Measurements from ENCODE around the gene OSBPL8. TPM values are rescaled to one million over a fixed set of nuclear protein-coding genes. Genes with fewer than 3 reads are reported as not detected.
A peak's percentile ranks its signal among the peaks of the same experiment; 100 is the strongest.

OSBPL8 gene
- total and polyA plus RNA-seq, 2 experiments from 2014 or later = 78.0 to 124 TPM

GRCh38 chr12:76348079-76348901 lies 211.3 kb downstream of the OSBPL8 start, which contains the start of gene BBS10:
Gene BBS10 (minus strand): TSS chr12:76348415. CDS start chr12:76348358, 57 bp downstream.
- Histone ChIP-seq H2AFZ (peak within 1 kb of the TSS; percentile 95), H3K27me3 (ENCODE audit: insufficient read depth) (no peaks in the 10 kb centered on the region), H3K4me2 (peak within 1 kb of the TSS; percentile 80), H3F3A (replicated peaks; ENCODE audit: low read depth) (no peaks in the 10 kb centered on the region; the same call in 1 of the 2 replicates), H3K9me2 (ENCODE audit: insufficient read depth) (no peaks in the 10 kb centered on the region), H3K36me3 (ENCODE audit: insufficient read depth) (no peaks in the 10 kb centered on the region), H3K27ac (ENCODE audit: low read depth) (peak within 1 kb of the TSS; percentile 95), H4K20me1 (replicated peaks; ENCODE audit: insufficient read depth) (no peaks in the 10 kb centered on the region), H3K79me2 (replicated peaks; ENCODE audit: insufficient read depth) (peaks cover 26% of the 10 kb centered on the region), H3K4me1 (ENCODE audit: insufficient read depth) (peaks cover 14% of the 10 kb centered on the region), H3K4me3 (peak within 1 kb of the TSS; percentile 79)
- peak within 1 kb of the TSS; percentile 96 for H3K4me3 Mint-ChIP-seq
- peak; percentile 98 for ATAC-seq
- H3K4me1 Mint-ChIP-seq = peaks cover 12% of the 10 kb centered on the region; the same call in 2 of the 3 replicates
- peaks cover 8% of the 10 kb centered on the region for H3K27me3 Mint-ChIP-seq (ENCODE audit: insufficient read depth, low read depth, poor library complexity)
- no peaks in the 10 kb centered on the region for H3K36me3 Mint-ChIP-seq (ENCODE audit: low read depth)
- peak; percentile 96 for DNase-seq (ENCODE audit: low spot score)
- H3K9me3 Mint-ChIP-seq = no peaks in the 10 kb centered on the region
- TF ChIP-seq, protein P1, sequence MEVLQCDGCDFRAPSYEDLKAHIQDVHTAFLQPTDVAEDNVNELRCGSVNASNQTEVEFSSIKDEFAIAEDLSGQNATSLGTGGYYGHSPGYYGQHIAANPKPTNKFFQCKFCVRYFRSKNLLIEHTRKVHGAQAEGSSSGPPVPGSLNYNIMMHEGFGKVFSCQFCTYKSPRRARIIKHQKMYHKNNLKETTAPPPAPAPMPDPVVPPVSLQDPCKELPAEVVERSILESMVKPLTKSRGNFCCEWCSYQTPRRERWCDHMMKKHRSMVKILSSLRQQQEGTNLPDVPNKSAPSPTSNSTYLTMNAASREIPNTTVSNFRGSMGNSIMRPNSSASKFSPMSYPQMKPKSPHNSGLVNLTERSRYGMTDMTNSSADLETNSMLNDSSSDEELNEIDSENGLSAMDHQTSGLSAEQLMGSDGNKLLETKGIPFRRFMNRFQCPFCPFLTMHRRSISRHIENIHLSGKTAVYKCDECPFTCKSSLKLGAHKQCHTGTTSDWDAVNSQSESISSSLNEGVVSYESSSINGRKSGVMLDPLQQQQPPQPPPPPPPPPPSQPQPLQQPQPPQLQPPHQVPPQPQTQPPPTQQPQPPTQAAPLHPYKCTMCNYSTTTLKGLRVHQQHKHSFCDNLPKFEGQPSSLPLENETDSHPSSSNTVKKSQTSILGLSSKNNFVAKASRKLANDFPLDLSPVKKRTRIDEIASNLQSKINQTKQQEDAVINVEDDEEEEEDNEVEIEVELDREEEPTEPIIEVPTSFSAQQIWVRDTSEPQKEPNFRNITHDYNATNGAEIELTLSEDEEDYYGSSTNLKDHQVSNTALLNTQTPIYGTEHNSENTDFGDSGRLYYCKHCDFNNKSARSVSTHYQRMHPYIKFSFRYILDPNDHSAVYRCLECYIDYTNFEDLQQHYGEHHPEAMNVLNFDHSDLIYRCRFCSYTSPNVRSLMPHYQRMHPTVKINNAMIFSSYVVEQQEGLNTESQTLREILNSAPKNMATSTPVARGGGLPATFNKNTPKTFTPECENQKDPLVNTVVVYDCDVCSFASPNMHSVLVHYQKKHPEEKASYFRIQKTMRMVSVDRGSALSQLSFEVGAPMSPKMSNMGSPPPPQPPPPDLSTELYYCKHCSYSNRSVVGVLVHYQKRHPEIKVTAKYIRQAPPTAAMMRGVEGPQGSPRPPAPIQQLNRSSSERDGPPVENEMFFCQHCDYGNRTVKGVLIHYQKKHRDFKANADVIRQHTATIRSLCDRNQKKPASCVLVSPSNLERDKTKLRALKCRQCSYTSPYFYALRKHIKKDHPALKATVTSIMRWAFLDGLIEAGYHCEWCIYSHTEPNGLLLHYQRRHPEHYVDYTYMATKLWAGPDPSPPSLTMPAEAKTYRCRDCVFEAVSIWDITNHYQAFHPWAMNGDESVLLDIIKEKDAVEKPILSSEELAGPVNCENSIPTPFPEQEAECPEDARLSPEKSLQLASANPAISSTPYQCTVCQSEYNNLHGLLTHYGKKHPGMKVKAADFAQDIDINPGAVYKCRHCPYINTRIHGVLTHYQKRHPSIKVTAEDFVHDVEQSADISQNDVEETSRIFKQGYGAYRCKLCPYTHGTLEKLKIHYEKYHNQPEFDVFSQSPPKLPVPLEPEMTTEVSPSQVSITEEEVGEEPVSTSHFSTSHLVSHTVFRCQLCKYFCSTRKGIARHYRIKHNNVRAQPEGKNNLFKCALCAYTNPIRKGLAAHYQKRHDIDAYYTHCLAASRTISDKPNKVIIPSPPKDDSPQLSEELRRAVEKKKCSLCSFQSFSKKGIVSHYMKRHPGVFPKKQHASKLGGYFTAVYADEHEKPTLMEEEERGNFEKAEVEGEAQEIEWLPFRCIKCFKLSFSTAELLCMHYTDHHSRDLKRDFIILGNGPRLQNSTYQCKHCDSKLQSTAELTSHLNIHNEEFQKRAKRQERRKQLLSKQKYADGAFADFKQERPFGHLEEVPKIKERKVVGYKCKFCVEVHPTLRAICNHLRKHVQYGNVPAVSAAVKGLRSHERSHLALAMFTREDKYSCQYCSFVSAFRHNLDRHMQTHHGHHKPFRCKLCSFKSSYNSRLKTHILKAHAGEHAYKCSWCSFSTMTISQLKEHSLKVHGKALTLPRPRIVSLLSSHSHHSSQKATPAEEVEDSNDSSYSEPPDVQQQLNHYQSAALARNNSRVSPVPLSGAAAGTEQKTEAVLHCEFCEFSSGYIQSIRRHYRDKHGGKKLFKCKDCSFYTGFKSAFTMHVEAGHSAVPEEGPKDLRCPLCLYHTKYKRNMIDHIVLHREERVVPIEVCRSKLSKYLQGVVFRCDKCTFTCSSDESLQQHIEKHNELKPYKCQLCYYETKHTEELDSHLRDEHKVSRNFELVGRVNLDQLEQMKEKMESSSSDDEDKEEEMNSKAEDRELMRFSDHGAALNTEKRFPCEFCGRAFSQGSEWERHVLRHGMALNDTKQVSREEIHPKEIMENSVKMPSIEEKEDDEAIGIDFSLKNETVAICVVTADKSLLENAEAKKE (CRISPR knock-in tag; IDR thresholded peaks at IDR 0.05) = no peak
- no peak for TF ChIP-seq JUNB (IDR thresholded peaks at IDR 0.05; ENCODE audit: unreplicated experiment)
- no peak for TF ChIP-seq NANOG (IDR thresholded peaks at IDR 0.05; ENCODE audit: borderline replicate concordance)
- TF ChIP-seq, protein P2, sequence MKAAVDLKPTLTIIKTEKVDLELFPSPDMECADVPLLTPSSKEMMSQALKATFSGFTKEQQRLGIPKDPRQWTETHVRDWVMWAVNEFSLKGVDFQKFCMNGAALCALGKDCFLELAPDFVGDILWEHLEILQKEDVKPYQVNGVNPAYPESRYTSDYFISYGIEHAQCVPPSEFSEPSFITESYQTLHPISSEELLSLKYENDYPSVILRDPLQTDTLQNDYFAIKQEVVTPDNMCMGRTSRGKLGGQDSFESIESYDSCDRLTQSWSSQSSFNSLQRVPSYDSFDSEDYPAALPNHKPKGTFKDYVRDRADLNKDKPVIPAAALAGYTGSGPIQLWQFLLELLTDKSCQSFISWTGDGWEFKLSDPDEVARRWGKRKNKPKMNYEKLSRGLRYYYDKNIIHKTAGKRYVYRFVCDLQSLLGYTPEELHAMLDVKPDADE (IDR thresholded peaks at IDR 0.05) = peak; percentile 52; the same call in 1 of the 2 replicates
- no peak for TF ChIP-seq REST (IDR thresholded peaks at IDR 0.05; ENCODE audit: unreplicated experiment)
- TF ChIP-seq STAT1 (IDR thresholded peaks at IDR 0.05; ENCODE audit: unreplicated experiment) = no peak
- no peak for TF ChIP-seq EZH2 (IDR thresholded peaks at IDR 0.05; ENCODE audit: low read depth, unreplicated experiment)
- TF ChIP-seq POLR2AphosphoS5 (IDR thresholded peaks at IDR 0.05; ENCODE audit: low read depth) = peak; percentile 73
- no peak for TF ChIP-seq ZNF331 (CRISPR knock-in tag; IDR thresholded peaks at IDR 0.05; ENCODE audit: low read depth)
- no peak for TF ChIP-seq ZNF114 (CRISPR knock-in tag; IDR thresholded peaks at IDR 0.05)
- no peak for TF ChIP-seq CREB1 (CRISPR knock-in tag; IDR thresholded peaks at IDR 0.05; ENCODE audit: low read depth)
- no peak for TF ChIP-seq EZH2phosphoT487 (IDR thresholded peaks at IDR 0.05; ENCODE audit: unreplicated experiment)
- TF ChIP-seq, protein P3, sequence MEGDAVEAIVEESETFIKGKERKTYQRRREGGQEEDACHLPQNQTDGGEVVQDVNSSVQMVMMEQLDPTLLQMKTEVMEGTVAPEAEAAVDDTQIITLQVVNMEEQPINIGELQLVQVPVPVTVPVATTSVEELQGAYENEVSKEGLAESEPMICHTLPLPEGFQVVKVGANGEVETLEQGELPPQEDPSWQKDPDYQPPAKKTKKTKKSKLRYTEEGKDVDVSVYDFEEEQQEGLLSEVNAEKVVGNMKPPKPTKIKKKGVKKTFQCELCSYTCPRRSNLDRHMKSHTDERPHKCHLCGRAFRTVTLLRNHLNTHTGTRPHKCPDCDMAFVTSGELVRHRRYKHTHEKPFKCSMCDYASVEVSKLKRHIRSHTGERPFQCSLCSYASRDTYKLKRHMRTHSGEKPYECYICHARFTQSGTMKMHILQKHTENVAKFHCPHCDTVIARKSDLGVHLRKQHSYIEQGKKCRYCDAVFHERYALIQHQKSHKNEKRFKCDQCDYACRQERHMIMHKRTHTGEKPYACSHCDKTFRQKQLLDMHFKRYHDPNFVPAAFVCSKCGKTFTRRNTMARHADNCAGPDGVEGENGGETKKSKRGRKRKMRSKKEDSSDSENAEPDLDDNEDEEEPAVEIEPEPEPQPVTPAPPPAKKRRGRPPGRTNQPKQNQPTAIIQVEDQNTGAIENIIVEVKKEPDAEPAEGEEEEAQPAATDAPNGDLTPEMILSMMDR (conservative IDR thresholded peaks at IDR 0.05; ENCODE audit: low read depth in 2 of 2) = peak; percentile 48 to 54
- peak within 1 kb of the TSS; percentile 97 for H3K27ac Mint-ChIP-seq

Measured in GM23338 (cell line).